GM12892 (cell line): ENCODE results near the gene S100A2.

Experiments used
- POLR2A ChIP-seq: IDR thresholded peaks from 2 replicates; pipeline ENCODE4 v1.6.1; 2011; ENCODE audit warnings: low read depth, low read length, control low read depth
- POLR2AphosphoS5 ChIP-seq: IDR thresholded peaks from 2 replicates; pipeline ENCODE4 v1.6.1; 2011; ENCODE audit warnings: low read depth, low read length, control low read depth
- TAF1 ChIP-seq: IDR thresholded peaks from 2 replicates; pipeline ENCODE4 v1.6.1; 2011; ENCODE audit warnings: low read depth, mild to moderate bottlenecking, control low read depth, low read length, borderline replicate concordance

DNA sequence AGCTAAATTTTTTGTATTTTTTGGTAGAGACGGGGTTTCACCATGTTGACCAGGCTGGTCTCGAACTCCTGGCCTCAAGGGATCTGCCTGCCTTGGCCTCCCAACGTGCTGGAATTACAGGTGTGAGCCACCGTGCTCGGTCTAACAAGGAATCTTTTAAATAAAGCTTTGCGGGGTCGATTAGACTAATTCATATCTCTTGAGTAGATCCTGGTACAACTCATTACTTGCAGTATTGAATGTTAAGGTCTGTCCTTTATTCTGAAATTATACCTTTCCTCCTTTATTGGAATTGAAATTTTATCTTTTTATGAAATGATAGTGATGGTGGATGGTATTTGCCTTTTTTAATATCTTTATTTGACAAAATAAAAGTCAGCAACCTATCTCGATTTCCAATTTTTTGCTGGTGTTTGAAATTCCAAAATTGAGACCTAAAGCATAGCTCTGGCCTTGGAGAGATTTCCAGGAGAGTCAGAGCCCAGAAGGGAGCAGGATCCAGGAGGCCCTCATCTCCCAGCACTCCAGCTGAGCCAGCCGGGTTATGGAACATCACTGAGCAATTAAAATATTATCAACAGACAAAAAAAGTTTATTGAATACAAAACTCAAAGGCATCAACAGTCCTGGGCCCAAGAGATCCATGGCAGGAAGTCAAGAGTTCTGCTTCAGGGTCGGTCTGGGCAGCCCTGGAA, 4.7 kb downstream of the S100A2 start:
- TF ChIP-seq POLR2A (no peak), POLR2AphosphoS5 (no peak), TAF1 (no peak)
